ENCODE data around the gene ABLIM1.

GRCh38 chr10:114402233-114402632 is 255.8 kb downstream of the ABLIM1 start:
- no peak for TF ChIP-seq CTCF (conservative IDR thresholded peaks at IDR 0.05; ENCODE audit: low read depth in 2 of 2)
- no peak for TF ChIP-seq EZH2 (IDR thresholded peaks at IDR 0.05; ENCODE audit: low read depth, unreplicated experiment)
- TF ChIP-seq EZH2phosphoT487 (IDR thresholded peaks at IDR 0.05; ENCODE audit: unreplicated experiment): no peak
- TF ChIP-seq POLR2AphosphoS5 (IDR thresholded peaks at IDR 0.05; ENCODE audit: low read depth): no peak
